GM18519 (cell line): ENCODE results near the gene PFDN2.
A peak's percentile ranks its signal among the peaks of the same experiment; 100 is the strongest.

ENCODE experiments used
- ATAC-seq: cut with Tn5 transposase; IDR thresholded peaks from one replicate; pipeline ENCODE4 v1.9.1; 2021; ENCODE audit warnings: mild to moderate bottlenecking, moderate library complexity; ENCODE audit not compliant: unreplicated experiment, low FRiP score

Gene PFDN2, protein sequence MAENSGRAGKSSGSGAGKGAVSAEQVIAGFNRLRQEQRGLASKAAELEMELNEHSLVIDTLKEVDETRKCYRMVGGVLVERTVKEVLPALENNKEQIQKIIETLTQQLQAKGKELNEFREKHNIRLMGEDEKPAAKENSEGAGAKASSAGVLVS

DNA sequence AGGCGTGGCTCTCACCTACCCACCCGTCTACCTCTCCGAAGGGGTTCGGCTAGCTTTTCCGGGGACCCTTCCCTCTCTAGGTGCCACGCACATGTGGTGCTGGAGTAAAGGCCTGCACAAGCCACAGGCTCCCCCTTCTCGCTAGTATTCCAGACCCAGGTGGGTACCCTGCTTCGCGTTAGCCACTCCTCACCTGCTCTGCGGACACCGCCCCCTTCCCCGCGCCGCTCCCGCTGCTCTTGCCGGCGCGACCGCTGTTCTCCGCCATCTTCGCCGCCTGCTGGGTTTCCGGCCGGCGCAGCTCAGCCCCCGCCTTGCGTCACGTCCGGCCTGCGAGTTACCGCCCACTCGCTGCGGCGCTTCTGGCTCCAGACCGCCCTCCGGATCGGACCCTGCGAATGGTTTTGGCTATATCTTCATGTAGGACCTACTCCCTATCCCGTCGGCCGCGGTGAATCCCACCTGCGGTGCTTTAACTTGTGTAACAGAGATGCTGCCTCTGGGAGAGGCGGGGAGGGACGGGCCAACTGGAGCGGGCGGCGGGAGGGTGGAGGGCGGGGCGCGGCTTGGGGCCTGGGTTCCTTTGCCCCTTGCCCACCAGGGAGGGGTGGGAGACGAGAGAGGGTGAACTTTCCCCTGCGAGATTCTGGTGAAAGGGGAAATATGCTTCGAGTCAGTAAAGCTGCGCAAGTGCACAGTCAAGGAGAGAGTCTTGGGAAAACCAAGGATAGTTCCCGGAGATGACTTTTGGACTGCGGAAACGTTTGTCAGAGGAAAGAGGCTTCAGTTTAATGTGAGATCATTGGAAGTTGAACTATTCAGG, at the start of gene PFDN2, which contains the start of gene NIT1:
PFDN2 (minus strand) TSS at position 279 of the 823 bp plus-strand sequence; CDS start at position 268, 11 bp downstream.
NIT1 (plus strand) TSS at position 347 of the 823 bp plus-strand sequence; CDS start at position 419, 72 bp downstream.
- peak; percentile 46 for ATAC-seq

DNA sequence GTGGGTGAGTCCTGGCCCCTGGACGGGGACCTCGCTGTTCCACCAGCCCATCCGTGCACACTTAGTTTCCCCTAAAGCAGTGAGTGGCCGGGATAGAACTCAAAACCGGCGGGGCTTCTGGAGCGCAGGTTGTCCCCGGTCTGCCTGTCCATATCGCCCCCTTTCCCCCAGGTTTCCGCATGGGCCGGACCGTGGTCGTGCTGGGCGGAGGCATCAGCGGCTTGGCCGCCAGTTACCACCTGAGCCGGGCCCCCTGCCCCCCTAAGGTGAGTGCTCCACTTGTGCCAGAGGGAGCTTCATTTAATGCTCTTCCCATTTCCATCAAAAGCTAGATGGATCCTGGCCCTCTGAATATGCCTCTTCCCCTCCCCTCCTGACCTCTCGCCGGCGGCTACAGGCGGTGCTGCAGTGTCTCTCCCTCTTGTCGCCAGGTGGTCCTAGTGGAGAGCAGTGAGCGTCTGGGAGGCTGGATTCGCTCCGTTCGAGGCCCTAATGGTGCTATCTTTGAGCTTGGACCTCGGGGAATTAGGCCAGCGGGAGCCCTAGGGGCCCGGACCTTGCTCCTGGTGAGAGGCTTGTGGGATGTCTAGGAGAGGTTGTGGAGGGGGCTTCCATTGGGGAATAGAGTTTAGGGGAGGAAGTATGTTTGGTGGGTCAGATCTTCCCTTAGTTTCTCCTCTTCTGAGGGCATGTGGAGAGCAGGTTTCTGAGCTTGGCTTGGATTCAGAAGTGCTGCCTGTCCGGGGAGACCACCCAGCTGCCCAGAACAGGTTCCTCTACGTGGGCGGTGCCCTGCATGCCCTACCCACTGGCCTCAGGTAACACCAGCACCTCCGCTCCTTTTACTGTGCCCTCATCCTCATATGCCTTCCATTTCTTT, 49.1 kb upstream of the PFDN2 start:
- ATAC-seq: no peak

DNA sequence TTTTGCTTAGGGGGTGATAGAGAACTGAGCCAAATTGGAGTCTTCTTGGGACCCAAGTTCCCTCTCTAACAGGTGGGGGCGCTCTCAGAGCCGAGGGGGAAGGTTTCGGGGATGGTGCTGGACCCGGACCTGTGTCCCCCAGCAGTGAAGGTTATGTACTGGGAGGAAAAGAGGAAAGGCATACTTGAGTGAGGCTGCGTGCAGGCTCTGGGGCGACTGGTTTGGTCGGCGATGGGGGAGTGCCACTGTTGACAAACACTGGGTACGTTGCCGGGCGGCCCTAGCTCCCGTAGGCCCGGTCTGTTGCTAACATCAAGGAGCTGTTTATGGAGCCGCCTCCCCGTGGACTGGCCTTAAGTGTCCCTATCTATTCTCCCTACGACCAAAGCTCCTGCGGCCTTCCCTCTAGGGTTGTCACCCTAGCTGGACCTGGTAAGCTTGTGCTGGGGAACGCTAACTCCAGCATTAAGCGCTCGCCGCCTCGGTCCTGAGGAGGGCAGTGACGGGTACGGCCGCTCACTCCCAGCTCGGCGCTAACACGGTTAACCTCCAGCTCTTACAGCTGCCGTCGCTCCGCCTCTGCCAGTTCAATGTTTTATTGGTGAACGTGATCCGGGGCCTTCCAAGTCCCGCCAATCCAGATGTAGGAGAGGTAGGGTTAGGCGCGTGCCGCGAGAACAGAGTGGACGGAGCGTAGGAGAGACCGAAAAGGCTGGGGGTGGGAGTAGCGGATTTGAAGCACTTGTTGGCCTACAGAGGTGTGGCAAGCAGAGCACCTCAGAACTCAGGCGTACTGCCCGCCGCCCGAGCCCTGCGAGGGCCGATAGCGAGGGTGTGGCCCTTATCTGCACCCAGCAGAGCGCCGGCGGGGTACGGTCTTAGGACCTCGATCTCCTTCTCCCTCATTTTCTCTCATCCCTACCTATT, 48.2 kb upstream of the PFDN2 start, which contains the start of gene PPOX:
PPOX (plus strand) TSS at position 685 of the 927 bp plus-strand sequence. CDS start 422 bp downstream, outside the sequence.
- peak; percentile 84 for ATAC-seq

DNA sequence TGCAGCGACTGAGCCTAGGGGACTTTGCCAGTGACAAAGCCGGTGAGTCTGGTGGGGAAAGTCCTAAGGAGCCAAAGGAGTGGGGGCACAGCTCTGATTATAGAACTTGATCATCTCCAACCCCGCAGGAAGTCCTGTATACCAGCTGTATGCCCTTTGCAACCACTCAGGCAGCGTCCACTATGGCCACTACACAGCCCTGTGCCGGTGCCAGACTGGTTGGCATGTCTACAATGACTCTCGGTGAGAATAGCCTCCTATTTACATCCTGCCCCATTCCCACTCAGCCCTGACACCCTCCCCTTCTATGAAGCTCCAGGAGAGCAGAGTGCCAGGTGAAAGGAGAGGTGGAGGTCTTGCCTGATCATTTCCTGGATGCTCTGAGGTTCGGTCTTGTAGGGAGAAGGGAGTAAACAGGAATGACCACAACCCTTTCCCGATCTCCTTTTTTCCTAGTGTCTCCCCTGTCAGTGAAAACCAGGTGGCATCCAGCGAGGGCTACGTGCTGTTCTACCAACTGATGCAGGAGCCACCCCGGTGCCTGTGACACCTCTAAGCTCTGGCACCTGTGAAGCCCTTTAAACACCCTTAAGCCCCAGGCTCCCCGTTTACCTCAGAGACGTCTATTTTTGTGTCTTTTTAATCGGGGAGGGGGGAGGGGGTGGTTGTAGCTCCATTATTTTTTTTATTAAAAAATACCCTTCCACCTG, 47.2 kb upstream of the PFDN2 start:
- no peak for ATAC-seq

DNA sequence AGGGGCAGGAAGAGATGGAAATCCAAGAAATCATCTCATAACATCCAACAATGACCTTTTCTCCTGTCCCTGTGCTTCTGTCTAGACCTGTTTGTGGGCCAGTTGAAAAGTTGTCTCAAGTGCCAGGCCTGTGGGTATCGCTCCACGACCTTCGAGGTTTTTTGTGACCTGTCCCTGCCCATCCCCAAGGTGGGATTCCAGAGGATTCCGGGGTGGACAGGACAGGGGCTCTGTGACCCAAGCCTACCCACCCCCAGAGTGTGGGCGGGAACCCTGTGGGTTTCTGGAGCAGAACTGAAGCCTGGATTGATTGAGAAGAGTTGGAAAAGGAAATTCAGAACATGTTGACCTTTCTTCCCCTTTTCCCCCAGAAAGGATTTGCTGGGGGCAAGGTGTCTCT, 46.0 kb upstream of the PFDN2 start:
- ATAC-seq: no peak

DNA sequence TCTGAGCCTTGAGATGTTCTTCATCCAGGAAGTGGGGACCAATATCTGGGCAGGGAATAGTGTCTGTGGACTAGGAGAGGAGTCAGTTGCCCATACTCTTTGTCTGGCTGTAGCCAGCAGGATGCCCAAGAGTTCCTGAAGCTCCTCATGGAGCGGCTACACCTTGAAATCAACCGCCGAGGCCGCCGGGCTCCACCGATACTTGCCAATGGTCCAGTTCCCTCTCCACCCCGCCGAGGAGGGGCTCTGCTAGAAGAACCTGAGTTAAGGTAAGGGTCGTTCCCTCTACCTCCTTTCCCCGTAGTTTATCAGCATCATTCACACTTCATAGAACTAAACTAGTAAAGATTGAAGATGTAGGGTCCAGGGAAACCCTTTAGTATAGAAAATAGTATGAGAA, 45.0 kb upstream of the PFDN2 start:
- ATAC-seq: no peak

DNA sequence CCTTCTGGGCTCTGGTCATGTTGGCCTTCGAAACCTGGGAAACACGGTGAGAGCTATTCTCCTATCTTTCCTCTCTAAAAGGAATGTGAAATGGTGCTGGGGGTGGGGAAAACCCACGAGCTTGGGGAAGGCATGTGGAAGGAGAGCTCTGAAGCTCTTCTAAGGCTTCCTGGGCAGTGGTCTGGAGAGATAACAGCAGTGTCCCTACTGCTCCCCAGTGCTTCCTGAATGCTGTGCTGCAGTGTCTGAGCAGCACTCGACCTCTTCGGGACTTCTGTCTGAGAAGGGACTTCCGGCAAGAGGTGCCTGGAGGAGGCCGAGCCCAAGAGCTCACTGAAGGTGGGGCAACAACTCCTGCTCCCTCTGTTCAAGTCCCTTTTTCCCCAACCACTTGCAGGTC, 44.2 kb upstream of the PFDN2 start:
- no peak for ATAC-seq

DNA sequence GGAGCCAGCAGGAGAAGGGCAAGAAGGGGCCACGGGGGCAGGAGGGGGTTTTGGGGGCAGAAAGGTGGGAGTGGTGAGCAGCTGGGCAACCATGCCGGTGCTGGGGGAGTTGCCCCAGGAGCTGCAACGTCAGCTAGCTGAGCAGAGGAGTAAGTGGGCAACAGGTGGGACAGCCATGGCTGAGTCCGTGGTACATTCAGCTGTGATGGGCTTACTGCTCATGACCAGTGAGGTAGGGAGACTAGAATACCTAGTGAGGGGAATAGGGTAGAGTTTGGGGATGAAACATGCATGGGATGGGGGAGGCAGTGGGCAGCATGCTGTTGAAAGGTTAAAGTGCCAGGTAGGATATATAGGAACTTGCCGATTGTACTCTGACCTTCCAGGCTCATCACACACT, 43.8 kb upstream of the PFDN2 start:
- no peak for ATAC-seq

DNA sequence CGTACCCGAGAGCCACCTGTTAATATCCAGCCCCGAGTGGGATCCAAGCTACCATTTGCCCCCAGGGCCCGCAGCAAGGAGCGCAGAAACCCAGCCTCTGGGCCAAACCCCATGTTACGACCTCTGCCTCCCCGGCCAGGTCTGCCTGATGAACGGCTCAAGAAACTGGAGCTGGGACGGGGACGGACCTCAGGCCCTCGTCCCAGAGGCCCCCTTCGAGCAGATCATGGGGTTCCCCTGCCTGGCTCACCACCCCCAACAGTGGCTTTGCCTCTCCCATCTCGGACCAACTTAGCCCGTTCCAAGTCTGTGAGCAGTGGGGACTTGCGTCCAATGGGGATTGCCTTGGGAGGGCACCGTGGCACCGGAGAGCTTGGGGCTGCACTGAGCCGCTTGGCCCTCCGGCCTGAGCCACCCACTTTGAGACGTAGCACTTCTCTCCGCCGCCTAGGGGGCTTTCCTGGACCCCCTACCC, 42.9 kb upstream of the PFDN2 start:
- no peak for ATAC-seq

DNA sequence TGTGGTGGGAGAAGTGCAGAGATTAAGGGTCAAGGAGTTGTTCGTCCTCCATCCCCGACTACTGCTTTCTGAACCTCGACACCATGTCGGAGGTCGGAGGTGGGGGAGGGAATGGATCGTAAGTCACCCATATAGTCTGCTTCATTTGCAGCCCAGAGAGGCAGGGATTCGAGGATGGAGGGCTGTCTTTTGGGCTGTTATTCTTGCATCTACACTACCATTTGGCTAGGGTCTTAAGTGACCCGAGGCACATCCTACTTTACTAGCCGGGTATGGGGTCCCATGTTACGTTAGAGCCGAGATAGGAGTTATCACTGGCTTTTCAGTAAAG, 42.0 kb upstream of the PFDN2 start:
- no peak for ATAC-seq

DNA sequence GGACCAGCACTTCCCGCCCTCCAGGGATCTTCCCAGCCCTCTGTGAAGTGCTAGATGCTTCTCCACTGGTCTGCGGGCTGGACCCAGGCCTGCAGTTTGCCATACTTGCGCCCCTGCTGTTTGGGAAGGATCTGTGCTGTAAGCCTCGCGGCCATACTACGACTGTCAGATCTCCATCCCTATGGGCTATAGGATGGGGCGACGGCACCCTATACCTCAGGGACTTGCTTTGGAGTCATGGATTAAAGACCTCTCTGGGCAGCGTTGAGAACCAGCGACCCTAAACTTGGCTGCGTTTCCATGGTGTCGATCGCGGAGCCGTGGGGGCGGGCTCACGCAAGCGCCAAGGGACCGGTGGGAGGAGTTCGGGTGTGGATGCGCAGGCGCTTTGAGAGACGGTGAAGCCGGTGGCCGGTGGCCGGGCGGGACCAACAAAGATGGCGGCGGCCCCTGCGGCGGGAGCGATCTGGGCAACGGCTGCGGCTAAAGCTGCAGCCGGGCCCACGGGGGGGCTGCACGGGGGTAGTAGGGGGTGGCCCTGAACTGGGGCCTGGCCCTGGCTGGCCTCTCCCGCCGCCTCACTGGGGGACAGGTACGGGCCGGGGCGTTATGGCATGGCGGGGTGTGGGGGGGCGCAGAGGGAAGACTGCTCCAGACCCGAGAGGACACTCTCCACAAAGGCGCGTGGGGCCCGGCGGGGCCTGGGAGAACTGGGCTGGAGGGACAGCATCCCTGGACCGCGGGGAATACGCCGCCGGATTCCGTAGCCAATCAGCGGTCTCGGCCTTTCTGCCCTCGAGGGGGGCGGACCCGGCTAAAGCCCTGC, 41.5 kb upstream of the PFDN2 start, which contains the start of gene USP21:
USP21 (plus strand) TSS at position 414 of the 826 bp plus-strand sequence. CDS start 1,141 bp downstream, outside the sequence.
- peak; percentile 64 for ATAC-seq

DNA sequence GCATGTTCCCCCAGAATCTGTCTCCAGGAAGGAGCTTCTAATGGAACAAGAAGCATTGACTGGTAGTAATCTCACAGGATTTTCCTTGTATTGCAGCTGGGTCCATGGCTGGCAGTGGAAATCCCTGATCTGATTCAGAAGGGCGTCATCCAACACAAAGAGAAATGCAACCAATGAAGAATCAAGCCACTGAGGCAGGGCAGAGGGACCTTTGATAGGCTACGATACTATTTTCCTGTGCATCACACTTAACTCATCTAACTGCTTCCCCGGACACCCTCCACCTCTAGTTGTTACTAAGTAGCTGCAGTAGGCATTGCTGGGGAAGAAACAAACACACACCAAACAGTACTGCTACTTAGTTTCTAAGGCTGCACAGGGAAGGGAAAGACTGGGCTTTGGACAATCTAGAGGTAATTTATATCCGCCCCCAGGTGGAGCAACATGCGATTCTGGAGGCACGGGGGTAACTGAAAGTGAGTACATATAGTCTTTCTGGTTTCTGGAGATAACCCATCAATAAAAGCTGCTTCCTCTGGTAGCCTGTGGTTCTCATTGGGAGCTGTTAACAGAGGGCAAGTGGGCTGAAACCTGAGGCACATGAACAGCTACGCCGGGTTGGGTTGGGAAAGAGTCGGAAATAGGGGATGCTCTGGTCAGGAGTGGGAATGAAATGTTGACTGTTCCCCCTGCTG, 40.6 kb upstream of the PFDN2 start:
- no peak for ATAC-seq

DNA sequence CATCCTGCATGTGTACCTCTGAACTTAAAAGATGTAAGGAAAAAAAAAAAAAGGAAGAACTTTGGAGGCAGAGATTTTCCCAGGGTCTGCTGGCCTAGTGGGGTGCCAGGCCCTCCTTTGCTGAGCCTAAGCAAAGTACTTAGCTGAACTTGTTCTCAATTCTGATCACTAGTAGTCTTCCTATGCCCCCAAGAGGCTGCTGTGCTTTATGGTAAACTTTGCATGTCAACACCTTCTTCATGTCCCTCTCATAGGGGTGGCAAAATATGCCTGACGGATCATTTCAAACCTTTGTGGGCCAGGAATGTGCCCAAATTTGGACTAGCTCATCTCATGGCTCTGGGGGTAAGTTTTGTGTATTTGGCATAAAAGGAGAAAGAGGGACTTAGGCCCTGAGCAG, 40.0 kb upstream of the PFDN2 start:
- ATAC-seq: no peak

DNA sequence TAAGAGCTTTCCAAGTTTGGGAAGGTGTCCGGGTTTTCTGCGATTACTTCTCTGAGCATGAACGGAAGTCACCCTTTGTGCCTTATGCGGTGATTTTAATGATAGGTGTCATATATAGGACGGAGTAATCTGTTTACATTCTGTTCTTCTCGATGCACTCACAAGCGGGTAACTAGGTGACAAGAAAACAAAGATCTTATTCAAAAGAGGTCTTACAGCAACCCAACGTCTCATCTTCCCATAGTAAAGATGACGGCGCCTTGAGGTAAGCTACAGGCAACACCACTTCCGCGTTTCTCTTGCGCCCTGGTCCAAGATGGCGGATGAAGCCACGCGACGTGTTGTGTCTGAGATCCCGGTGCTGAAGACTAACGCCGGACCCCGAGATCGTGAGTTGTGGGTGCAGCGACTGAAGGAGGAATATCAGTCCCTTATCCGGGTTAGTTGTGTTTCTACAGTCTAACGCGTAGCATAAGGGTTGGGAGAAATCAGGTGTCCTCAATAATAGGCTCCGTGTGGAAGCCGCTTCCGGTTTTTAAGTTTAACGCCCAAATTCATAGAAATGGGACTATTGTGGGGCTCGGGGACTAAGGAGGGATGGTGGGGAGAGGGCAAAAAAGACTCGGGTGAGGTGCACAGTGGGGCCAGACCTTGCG, 36.0 kb upstream of the PFDN2 start, which contains the start of gene UFC1:
UFC1 (plus strand) TSS at position 297 of the 656 bp plus-strand sequence; CDS start at position 317, 20 bp downstream.
- ATAC-seq: no peak

DNA sequence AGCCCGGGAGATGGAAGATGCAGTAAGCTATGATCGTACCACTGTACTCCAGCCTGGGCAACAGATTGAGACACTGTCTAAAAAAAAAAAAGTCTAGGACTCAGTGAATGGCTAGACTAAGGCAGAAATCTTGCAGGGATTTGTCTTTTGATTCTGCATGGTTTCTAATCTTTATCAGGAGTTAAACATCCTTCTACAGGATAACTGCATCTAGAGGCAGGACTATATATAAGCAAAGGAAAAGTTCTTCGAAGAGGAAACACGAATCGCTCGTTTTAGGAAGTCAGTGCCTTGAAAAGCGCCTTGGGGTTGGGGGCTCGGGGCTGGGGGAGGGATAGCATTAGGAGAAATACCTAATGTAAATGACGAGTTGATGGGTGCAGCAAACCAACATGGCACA, 35.3 kb upstream of the PFDN2 start:
- no peak for ATAC-seq

DNA sequence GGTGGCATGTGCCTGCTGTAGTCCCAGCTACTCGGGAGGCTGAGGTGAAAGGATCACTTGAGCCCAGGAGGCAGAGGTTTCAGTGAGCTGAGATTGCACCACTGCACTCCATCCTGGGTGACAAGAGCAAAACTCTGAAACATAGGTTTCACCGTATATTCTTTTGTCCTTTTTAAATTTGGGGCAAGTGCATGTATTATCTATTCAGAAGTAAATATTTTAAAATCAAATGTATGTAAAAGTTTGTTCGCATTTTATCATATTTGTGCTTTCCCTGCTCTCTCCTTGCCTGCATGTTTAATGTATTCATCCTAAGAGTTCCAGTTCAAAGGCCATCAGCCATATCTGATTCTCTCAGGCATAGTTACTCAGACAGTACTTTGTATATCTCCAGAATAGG, 28.0 kb upstream of the PFDN2 start:
- no peak for ATAC-seq
